Thymus (tissue), 11 donors: ENCODE results near the gene DRAXIN. TPM values are rescaled to one million over a fixed set of nuclear protein-coding genes. Genes with fewer than 3 reads are reported as not detected.

Experiments
- DNase-seq, 9 donors: peaks; one replicate each; pipeline ENCODE4 v3.0.0-alpha.2; 2013; ENCODE audit warnings: low spot score in 9 of 9, low read depth in 6 of 9, missing footprints in 1 of 9
- H3K27ac ChIP-seq, 2 donors: one replicate each; pipeline ENCODE4 v1.5.1; 2013; ENCODE audit warnings: control low read depth in 1 of 2, low read depth in 1 of 2, low read length in 1 of 2, mild to moderate bottlenecking in 1 of 2, moderate library complexity in 1 of 2
- H3K27me3 ChIP-seq, 2 donors: one replicate each; pipeline ENCODE4 v1.5.1; 2013; ENCODE audit warnings: low read length in 1 of 2; ENCODE audit not compliant: control insufficient read depth in 2 of 2, insufficient read depth in 1 of 2
- H3K36me3 ChIP-seq, 2 donors: one replicate each; pipeline ENCODE4 v1.5.1; 2013; ENCODE audit warnings: low read length in 1 of 2, mild to moderate bottlenecking in 1 of 2, moderate library complexity in 1 of 2; ENCODE audit not compliant: control insufficient read depth in 2 of 2, insufficient read depth in 2 of 2
- H3K4me1 ChIP-seq, 2 donors: one replicate each; pipeline ENCODE4 v1.5.1; 2013; ENCODE audit warnings: low read length in 2 of 2; ENCODE audit not compliant: control insufficient read depth in 2 of 2, insufficient read depth in 2 of 2
- H3K4me3 ChIP-seq, 2 donors: one replicate each; pipeline ENCODE4 v1.5.1; 2013; ENCODE audit warnings: low read length in 2 of 2, control low read depth in 1 of 2, mild to moderate bottlenecking in 1 of 2
- H3K9me3 ChIP-seq, 2 donors: one replicate each; pipeline ENCODE4 v1.5.1; 2013; ENCODE audit warnings: low read length in 1 of 2, mild to moderate bottlenecking in 1 of 2; ENCODE audit not compliant: control insufficient read depth in 2 of 2, insufficient read depth in 1 of 2
- WGBS: extraction: QIAGEN DNeasy Blood & Tissue Kit; methylation state at CpG from one replicate; pipeline ENCODE4 v1.1.7; 2013; 5-methylcytosine and 5-hydroxymethylcytosine counted together
- polyA plus RNA-seq: library from polyadenylated mRNA; stranded (reverse); fragments of 200-250 nt; gene quantifications from one replicate; pipeline ENCODE4 v1.2.3, GENCODE V29; 2013
- total RNA-seq: library from RNA; stranded (reverse); fragments of 120-200 nt; gene quantifications from one replicate; pipeline ENCODE4 v1.2.4, GENCODE V29; 2013
- donor health status: healthy.

Gene DRAXIN
- total and polyA plus RNA-seq, 2 donors = 0.14 TPM

DNA sequence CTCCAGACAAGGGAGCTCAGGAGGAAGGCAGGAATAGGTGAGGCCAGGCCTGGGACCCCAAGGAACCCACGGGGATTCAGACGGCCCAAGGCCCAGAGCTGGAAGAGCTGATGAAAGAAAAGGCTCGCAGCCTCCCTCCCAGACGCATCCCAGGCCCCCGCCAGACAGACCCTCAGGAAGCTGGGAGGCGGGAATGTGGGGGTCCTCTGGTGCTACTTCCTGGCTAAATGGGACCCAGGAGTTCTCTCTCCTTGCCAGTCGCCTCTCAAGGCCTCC, 37.7 kb upstream of the DRAXIN start:
- peaks cover 0 to 6% of the 10 kb centered on the region in 2 donors for H3K36me3 ChIP-seq
- WGBS = 91% methylated on average over 7 of the region's 7 CpGs
- peak overlapping the region in 1 of 2 donors; percentile 43 for H3K27ac ChIP-seq
- no peaks in the 10 kb centered on the region for H3K9me3 ChIP-seq
- H3K4me3 ChIP-seq = peak overlapping the region in 1 of 2 donors; percentile 68
- peaks cover 12 to 13% of the 10 kb centered on the region in 2 donors for H3K4me1 ChIP-seq
- DNase-seq = no peak
- H3K27me3 ChIP-seq = peaks cover 45 to 72% of the 10 kb centered on the region in 2 donors

DNA sequence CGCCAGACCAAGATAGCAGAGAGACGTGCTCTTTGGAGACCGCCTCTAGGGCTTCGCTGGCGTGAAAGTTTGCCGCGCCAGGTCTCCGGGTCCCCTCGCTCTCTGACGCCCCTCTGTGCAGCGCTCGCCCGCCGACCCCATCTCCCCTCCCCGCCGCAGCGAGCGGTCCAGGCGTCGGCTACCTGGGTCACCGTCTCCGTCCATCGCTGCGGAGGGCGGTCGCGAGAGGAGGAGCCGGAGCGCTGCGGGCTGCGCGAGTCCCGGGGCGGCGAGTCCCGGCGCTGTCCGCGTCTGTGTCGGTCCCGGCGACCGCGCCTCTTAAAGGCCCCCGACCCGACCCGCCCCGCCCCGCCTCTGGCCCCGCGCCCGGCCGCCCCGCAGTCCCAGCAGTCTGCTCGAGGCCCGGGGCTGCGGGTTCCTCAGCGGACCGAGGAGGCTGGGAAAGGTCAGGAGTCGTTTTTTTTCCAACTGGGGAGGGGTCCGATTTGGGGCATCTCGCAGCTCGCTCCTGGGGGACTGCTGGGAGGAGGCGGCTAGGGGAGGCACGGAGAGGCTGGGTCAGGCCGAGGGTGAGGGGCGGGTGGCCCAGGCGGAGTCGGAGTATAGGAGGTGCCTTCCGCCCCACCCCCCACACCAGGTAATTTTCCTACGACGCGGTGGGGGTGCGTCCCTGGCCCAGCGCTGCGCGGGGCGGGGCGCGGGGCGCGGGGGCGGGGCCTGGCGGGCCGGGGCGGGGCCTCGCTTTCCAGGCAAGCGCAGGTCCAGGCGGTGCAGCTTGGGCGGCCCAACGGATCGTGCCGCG, 37.2 kb upstream of the DRAXIN start, which contains the start of the genes FBXO2 and FBXO44:
Gene FBXO2 (minus strand): TSS at position 293 of the 802 bp plus-strand sequence. CDS start 89 bp downstream, at position 204.
Gene FBXO44 (plus strand): TSS at position 741 of the 802 bp plus-strand sequence. CDS start 959 bp downstream, outside the sequence.
- WGBS = 10% methylated on average over 94 of the region's 94 CpGs
- Histone ChIP-seq H3K4me3 (peak within 1 kb of the TSS; percentile 15 to 68), H3K27me3 (peaks cover 41 to 67% of the 10 kb centered on the region in 2 donors), H3K36me3 (peaks cover 0 to 7% of the 10 kb centered on the region in 2 donors), H3K27ac (peak within 1 kb of the TSS in 1 of 2 donors; percentile 69), H3K9me3 (no peaks in the 10 kb centered on the region), H3K4me1 (peaks cover 12 to 13% of the 10 kb centered on the region in 2 donors)
- peak in 2 of 9 donors; percentile 35 to 41 for DNase-seq

DNA sequence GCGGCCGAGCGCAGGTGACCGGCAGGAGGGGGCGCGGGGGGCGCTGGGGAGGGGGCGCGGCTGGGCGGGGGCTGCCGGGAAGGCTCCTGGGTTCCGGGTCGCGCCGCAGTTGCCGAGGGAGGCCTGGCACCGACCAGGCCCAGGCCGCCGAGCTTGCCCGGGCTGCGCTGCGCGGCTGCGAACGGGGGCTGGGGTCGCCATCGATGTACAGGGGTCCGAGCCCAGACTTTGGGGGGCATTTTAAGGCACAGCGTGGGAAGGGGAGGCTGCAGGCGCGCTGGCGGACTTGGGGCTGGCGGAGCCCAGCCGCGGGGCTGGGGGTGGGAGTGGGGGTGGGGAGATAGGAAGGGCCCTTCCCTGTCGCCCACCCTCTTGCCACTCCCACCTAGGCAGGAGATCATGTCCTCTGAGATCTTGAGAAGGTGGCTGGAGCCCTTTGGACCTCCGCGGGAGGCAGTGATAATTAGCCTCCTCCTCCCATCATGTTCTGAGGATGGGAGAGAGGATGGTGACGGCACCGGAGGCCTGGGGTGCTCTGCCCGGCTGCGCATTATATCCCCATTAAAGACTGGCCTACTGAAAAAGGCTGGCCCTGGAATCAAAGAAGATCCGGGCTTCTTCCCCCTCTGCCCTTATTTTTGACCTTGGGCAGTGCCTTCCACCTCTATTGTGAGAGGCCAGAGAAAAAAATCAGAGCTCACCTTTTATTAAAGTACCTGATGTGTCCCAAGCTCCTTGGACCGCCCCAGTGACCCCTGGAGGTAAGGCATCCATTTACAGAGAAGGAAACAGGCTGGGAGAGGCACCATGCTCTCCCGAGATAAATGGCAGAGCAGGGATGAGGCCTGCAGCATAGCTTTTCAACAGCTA, 36.3 kb upstream of the DRAXIN start:
- 14% methylated on average over 45 of the region's 45 CpGs for WGBS
- DNase-seq = no peak
- peaks cover 34 to 58% of the 10 kb centered on the region in 2 donors for H3K27me3 ChIP-seq
- H3K9me3 ChIP-seq = no peaks in the 10 kb centered on the region
- peaks cover 0 to 7% of the 10 kb centered on the region in 2 donors for H3K36me3 ChIP-seq
- peaks cover 10% of the 10 kb centered on the region in 2 donors for H3K4me1 ChIP-seq
- H3K4me3 ChIP-seq = peak overlapping the region; percentile 15 to 68
- H3K27ac ChIP-seq = no peak overlapping the region

DNA sequence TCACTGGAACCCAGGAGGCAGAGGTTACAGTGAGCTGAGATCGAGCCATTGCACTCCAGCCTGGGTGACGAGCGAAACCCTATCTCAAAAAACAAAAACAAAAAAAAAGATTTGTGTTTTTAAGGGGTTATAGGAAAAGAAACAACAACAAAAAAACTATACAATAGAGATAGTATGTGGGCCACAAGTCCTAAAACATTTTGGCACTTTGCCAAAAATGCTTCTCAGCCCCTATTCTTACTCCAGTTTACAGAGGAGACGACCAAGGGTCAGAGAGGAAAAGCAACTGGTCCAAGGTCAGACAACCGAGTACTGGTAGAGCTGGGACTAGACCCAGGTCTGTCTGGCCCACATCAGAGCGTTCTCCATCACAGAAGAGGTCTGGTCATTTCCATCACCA, 33.9 kb upstream of the DRAXIN start:
- no peaks in the 10 kb centered on the region for H3K9me3 ChIP-seq
- no peak overlapping the region for H3K27ac ChIP-seq
- H3K36me3 ChIP-seq = peaks cover 0 to 17% of the 10 kb centered on the region in 2 donors
- H3K4me1 ChIP-seq = peaks cover 7 to 8% of the 10 kb centered on the region in 2 donors
- peaks cover 18 to 47% of the 10 kb centered on the region in 2 donors for H3K27me3 ChIP-seq
- 97% methylated on average over 6 of the region's 6 CpGs for WGBS
- no peak overlapping the region for H3K4me3 ChIP-seq
- no peak for DNase-seq

DNA sequence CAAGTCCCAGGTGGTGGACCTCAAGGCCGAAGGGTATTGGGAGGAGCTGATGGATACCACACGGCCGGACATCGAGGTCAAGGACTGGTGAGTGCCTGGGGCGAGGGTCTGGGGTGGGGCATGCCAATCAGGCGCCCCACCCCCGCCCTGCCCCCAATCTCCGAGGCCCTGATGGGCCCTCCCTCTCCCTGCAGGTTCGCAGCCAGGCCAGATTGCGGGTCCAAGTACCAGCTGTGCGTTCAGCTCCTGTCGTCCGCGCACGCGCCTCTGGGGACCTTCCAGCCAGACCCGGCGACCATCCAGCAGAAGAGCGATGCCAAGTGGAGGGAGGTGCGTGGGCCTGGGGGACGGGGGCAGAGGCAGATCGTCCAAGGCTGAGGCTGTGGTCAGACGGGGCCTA, 33.0 kb upstream of the DRAXIN start:
- DNase-seq = no peak

DNA sequence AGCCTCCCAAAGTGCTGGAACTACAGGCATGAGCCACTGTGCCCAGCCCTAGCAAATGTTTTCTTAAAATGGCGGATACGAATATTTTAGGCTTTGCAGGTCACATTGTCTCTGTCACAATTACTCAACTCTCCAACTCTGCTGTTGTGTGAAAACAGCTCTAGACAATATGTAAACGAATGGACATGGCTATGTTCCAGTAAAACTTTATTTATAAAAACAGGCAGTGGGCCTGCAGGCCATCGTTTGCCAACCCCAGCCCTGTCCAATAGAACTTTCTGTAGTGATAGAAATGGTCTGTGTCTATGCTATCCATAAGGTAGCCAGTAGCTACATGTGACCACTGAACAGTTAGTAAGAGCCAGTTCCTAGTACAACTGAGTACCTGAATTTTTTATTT, 31.8 kb upstream of the DRAXIN start:
- DNase-seq = no peak
- H3K36me3 ChIP-seq = peaks cover 0 to 17% of the 10 kb centered on the region in 2 donors
- no peak overlapping the region for H3K27ac ChIP-seq
- H3K4me3 ChIP-seq = no peak overlapping the region
- peaks cover 12 to 13% of the 10 kb centered on the region in 2 donors for H3K4me1 ChIP-seq
- no peaks in the 10 kb centered on the region for H3K9me3 ChIP-seq
- 93% methylated on average over 4 of the region's 4 CpGs for WGBS
- peaks cover 3 to 46% of the 10 kb centered on the region in 2 donors for H3K27me3 ChIP-seq

More for the DNA sequence above, 33.0 kb upstream of the DRAXIN start:
- peaks cover 14 to 47% of the 10 kb centered on the region in 2 donors for H3K27me3 ChIP-seq
- H3K9me3 ChIP-seq = no peaks in the 10 kb centered on the region
- peaks cover 0 to 17% of the 10 kb centered on the region in 2 donors for H3K36me3 ChIP-seq
- no peak overlapping the region for H3K4me3 ChIP-seq
- no peak overlapping the region for H3K27ac ChIP-seq
- peaks cover 7 to 8% of the 10 kb centered on the region in 2 donors for H3K4me1 ChIP-seq
- 98% methylated on average over 23 of the region's 23 CpGs for WGBS

DNA sequence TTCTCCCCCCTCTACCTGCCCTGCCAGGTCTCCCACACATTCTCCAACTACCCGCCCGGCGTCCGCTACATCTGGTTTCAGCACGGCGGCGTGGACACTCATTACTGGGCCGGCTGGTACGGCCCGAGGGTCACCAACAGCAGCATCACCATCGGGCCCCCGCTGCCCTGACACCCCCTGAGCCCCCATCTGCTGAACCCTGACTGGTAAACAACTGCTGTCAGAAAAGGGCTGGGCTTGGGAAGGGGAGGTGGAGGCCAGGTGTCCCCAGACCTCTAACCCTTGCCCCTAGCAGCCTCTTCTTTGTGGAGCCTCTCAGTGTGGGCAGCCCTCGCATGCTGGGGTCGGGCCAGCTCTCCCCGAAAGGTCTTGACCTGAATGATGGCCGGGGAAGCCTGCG, 30.4 kb upstream of the DRAXIN start:
- no peak for DNase-seq
- Histone ChIP-seq H3K9me3 (no peaks in the 10 kb centered on the region), H3K27me3 (peaks cover 0 to 41% of the 10 kb centered on the region in 2 donors), H3K4me3 (no peak overlapping the region), H3K27ac (no peak overlapping the region), H3K36me3 (peaks cover 0 to 17% of the 10 kb centered on the region in 2 donors), H3K4me1 (peaks cover 5% of the 10 kb centered on the region in 2 donors)
- 95% methylated on average over 17 of the region's 17 CpGs for WGBS

DNA sequence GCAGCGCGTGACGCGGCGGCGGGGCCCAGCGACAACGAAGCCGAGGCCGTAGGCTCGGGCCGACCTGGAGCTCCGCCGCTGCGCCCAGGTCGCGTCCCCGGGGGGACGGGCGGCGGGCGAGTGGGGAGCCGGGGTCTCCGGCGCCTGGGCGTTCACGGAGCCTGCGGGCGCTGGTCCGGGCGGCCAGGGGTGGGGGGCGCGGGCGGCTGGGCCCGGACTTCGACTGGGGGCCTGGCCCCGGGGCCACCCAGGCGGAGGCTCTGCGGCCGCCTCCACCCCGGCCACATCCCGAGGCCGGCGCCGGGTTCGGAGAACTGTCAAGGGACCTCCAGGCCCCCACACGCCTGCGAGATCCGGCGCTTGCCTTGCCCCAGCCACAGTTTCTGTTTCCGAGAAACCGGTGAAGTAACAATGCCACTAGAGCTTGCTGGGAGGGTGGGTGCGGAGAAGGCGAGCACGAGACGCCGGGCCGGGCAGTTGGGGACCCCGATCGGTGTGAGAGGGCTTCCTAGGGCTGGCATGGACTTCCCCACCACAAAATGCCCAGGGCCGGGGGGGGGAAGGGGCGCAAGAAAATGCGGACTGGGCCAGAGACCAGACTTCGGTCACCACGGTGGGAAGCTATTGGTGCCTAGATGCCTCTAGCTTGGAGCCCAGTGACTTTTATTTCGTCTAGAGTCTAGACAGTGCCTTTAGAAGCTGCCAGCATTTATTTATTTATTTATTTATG, 27.0 kb upstream of the DRAXIN start:
- H3K9me3 ChIP-seq = no peaks in the 10 kb centered on the region
- peaks cover 0 to 22% of the 10 kb centered on the region in 2 donors for H3K36me3 ChIP-seq
- H3K4me1 ChIP-seq = peaks cover 5% of the 10 kb centered on the region in 2 donors
- 2% methylated on average over 66 of the region's 66 CpGs for WGBS
- peak overlapping the region; percentile 30 to 74 for H3K4me3 ChIP-seq
- DNase-seq = peak in 1 of 9 donors; percentile 57
- H3K27ac ChIP-seq = peak overlapping the region; percentile 32 to 74
- peaks cover 0 to 39% of the 10 kb centered on the region in 2 donors for H3K27me3 ChIP-seq
